Measurements from ENCODE around the gene VAPB. TPM values are rescaled to one million over a fixed set of nuclear protein-coding genes. Genes with fewer than 3 reads are reported as not detected.

VAPB gene
- total and polyA plus RNA-seq, 10 of the 15 experiments (the other 5 are each of a cell fraction or from before 2014, with no cell fraction given): 3.2 to 28.6 (median 20.5) TPM

- ChIA-PET CTCF (interaction anchor here (1.2 to 1.6 kb wide), 4 partner anchors 13 to 86 kb away, joined by 3 to 5 read pairs (median 4); no protein-coding TSS in a partner anchor), RAD21 (ENCODE audit: unreplicated experiment) (interaction anchor here (0.8 kb wide), 1 partner anchor 15 kb away, joined by 3 read pairs; no protein-coding TSS in a partner anchor), SMC1A (ENCODE audit: uncharacterized antibody, unreplicated experiment) (interaction anchor here (1.0 to 3.2 kb wide), 3 partner anchors 8 to 40 kb away, joined by 3 to 10 read pairs (median 3); no protein-coding TSS in a partner anchor), POLR2A (no interaction called here)
- Histone ChIP-seq H4K20me1 (ENCODE audit: control insufficient read depth, insufficient read depth) (no peaks in the 10 kb centered on the region), H3K36me3 (ENCODE audit: control insufficient read depth in 2 of 2, insufficient read depth in 2 of 2, low read length in 1 of 2) (peaks cover 1 to 16% of the 10 kb centered on the region in 2 experiments), H3K9me3 (replicated peaks; ENCODE audit: control insufficient read depth, insufficient read depth, low read length) (no peaks in the 10 kb centered on the region), H3K4me2 (ENCODE audit: control insufficient read depth, insufficient read depth) (no peak overlapping the region), H3K4me3 (no peak overlapping the region), H3K79me2 (ENCODE audit: control insufficient read depth, insufficient read depth, low read length) (no peaks in the 10 kb centered on the region), H3K27me3 (replicated peaks in 1 of 2; ENCODE audit: control insufficient read depth in 2 of 2, insufficient read depth in 2 of 2, low read length in 1 of 2) (no peaks in the 10 kb centered on the region), H2AFZ (ENCODE audit: control insufficient read depth, low read depth, low read length) (no peak overlapping the region), H3K9ac (ENCODE audit: control insufficient read depth, insufficient read depth, low read length) (no peak overlapping the region), H3K27ac (ENCODE audit: control insufficient read depth, insufficient read depth) (no peak overlapping the region), H3K4me1 (ENCODE audit: control insufficient read depth, insufficient read depth, low read length) (no peaks in the 10 kb centered on the region)
- intact Hi-C loops (cut with micrococcal nuclease; ENCODE audit: unreplicated experiment): no loop called here
- FAIRE-seq (no peak), DNase-seq (ENCODE audit: low read depth, low spot score) (no peak), ATAC-seq (no peak)
- WGBS (ENCODE audit: insufficient coverage, insufficient replicate concordance, low lambda C conversion rate, missing lambda C conversion rate): 89% methylated on average over 9 of the region's 9 CpGs
- TF ChIP-seq LARP7 (IDR thresholded peaks at IDR 0.05) (no peak), BACH1 (IDR thresholded peaks at IDR 0.05; ENCODE audit: borderline replicate concordance) (no peak), HDAC6 (IDR thresholded peaks at IDR 0.05; ENCODE audit: unreplicated experiment) (no peak), MAX (IDR thresholded peaks at IDR 0.05; ENCODE audit: low read depth, low read length) (no peak), YY1 (IDR thresholded peaks at IDR 0.05; ENCODE audit: low read depth, low read length) (no peak), TCF12 (IDR thresholded peaks at IDR 0.05; ENCODE audit: low read depth, low read length) (no peak), ELK1 (IDR thresholded peaks at IDR 0.05; ENCODE audit: low read depth, low read length) (no peak), CREM (IDR thresholded peaks at IDR 0.05; ENCODE audit: low read depth) (no peak), CHD4 (IDR thresholded peaks at IDR 0.05) (no peak), MYB (IDR thresholded peaks at IDR 0.05; ENCODE audit: borderline replicate concordance, low read depth, low read length) (no peak)
- TF ChIP-seq, protein P1, sequence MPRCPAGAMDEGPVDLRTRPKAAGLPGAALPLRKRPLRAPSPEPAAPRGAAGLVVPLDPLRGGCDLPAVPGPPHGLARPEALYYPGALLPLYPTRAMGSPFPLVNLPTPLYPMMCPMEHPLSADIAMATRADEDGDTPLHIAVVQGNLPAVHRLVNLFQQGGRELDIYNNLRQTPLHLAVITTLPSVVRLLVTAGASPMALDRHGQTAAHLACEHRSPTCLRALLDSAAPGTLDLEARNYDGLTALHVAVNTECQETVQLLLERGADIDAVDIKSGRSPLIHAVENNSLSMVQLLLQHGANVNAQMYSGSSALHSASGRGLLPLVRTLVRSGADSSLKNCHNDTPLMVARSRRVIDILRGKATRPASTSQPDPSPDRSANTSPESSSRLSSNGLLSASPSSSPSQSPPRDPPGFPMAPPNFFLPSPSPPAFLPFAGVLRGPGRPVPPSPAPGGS (IDR thresholded peaks at IDR 0.05; ENCODE audit: borderline replicate concordance, insufficient read depth, low read depth, low read length, poor library complexity, severe bottlenecking): no peak
- TF ChIP-seq, protein P2, sequence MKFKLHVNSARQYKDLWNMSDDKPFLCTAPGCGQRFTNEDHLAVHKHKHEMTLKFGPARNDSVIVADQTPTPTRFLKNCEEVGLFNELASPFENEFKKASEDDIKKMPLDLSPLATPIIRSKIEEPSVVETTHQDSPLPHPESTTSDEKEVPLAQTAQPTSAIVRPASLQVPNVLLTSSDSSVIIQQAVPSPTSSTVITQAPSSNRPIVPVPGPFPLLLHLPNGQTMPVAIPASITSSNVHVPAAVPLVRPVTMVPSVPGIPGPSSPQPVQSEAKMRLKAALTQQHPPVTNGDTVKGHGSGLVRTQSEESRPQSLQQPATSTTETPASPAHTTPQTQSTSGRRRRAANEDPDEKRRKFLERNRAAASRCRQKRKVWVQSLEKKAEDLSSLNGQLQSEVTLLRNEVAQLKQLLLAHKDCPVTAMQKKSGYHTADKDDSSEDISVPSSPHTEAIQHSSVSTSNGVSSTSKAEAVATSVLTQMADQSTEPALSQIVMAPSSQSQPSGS (IDR thresholded peaks at IDR 0.05; ENCODE audit: low read length): no peak
- TF ChIP-seq, protein P3, sequence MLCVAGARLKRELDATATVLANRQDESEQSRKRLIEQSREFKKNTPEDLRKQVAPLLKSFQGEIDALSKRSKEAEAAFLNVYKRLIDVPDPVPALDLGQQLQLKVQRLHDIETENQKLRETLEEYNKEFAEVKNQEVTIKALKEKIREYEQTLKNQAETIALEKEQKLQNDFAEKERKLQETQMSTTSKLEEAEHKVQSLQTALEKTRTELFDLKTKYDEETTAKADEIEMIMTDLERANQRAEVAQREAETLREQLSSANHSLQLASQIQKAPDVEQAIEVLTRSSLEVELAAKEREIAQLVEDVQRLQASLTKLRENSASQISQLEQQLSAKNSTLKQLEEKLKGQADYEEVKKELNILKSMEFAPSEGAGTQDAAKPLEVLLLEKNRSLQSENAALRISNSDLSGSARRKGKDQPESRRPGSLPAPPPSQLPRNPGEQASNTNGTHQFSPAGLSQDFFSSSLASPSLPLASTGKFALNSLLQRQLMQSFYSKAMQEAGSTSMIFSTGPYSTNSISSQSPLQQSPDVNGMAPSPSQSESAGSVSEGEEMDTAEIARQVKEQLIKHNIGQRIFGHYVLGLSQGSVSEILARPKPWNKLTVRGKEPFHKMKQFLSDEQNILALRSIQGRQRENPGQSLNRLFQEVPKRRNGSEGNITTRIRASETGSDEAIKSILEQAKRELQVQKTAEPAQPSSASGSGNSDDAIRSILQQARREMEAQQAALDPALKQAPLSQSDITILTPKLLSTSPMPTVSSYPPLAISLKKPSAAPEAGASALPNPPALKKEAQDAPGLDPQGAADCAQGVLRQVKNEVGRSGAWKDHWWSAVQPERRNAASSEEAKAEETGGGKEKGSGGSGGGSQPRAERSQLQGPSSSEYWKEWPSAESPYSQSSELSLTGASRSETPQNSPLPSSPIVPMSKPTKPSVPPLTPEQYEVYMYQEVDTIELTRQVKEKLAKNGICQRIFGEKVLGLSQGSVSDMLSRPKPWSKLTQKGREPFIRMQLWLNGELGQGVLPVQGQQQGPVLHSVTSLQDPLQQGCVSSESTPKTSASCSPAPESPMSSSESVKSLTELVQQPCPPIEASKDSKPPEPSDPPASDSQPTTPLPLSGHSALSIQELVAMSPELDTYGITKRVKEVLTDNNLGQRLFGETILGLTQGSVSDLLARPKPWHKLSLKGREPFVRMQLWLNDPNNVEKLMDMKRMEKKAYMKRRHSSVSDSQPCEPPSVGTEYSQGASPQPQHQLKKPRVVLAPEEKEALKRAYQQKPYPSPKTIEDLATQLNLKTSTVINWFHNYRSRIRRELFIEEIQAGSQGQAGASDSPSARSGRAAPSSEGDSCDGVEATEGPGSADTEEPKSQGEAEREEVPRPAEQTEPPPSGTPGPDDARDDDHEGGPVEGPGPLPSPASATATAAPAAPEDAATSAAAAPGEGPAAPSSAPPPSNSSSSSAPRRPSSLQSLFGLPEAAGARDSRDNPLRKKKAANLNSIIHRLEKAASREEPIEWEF (IDR thresholded peaks at IDR 0.05; ENCODE audit: insufficient replicate concordance, low read depth, low read length): no peak
- in situ Hi-C loops (cut with MboI): no loop called here
- BruUV-seq (replicated peaks): no TSS peak
Measured at GRCh38 chr20:58361481-58362205, 27.4 kb upstream of the VAPB start.
